ENCODE measurements around the gene CPA3. TPM values are rescaled to one million over a fixed set of nuclear protein-coding genes. Genes with fewer than 3 reads are reported as not detected.
A peak's percentile ranks its signal among the peaks of the same experiment; 100 is the strongest.

CPA3 gene
- polyA plus RNA-seq, 3 donors: 0.40 to 0.46 (median 0.42) TPM

DNA sequence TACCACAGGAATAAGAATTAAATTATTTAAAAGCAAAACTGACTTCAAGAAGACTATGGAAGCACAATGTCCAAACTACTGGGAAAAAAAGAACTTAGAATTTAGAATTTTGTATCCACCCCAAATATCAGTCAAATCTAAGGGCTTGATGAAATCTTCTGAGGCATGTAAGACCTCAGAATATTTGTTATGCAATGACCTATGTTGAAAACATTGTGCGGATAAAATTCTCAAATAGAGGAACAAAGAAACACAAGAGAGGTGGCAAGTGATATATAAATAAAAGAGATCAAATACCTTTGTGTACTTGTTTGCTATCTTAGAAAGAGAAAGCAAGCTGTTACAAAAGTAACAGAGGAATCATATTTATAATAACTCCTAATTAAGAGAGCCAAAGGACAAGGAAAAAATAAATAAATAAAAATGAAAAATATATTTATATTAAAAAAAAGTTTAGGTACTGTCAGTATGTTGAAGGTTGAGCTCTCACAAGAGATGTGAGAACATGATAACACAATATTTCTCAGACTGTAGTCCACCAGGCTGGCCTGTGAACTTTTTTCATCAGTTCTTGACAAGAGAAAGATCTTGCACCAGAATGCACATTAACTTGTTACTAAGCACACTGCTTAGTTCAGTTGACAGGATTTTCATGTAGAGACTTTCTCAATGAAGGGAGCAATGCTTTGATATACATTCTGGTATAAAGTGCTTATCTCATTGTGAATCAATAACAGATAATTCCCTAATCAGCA, 50.0 kb downstream of the CPA3 start:
- DNase-seq: no peak

DNA sequence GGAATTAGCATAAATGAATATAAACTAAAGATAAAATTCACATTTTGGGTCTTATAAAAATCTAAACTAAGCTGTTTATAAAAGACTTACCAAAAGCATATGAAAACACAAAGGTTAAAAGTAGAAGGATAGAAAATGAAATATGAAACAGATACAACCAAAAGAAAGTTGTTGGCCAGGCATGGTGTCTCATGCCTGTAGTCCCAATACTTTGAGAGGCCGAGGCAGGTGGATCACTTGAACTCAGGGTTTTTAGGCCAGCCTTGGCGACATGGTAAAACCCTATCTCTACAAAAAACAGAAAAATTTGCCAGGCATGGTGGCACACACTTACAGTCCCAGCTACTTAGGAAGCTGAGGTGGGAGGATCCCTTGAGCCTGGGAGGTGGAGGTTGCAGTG, 51.0 kb downstream of the CPA3 start:
- DNase-seq: no peak

DNA sequence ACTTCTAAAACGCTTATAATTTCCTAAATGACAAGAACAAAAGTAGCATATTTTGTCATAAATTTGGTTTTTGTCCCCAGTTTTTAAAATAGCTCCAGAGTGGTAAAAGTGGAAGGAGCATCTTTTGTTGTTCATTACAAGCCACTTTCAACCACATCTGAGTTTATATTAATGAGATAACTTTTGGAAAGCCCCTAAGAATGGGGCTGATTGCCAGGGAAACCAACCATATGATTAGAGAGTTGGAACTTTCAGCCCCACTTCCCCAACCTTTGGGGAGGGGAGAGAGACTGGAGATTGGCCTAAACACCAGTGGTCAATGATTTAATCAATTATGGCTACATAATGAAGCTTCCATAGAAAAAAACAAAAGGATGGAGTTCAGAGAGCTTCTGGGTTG, 57.4 kb downstream of the CPA3 start:
- no peak for DNase-seq

DNA sequence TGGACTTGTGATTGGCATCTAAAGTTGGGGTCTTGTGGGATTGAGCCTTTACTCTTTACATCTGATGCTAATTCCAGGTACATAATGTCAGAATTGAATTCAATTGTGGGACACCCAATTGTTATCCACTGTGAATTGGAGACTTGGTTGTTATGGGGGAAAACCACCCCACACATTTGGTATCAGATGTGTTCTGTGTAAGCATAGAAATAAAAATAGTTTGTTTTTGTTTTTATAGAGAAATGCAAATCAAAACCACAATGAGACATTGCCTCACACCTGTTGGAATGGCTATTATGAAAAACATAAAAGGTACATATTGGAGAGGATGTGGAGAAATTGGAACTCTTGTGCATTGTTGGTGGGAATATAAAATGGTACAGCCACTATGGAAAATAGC, 58.5 kb downstream of the CPA3 start:
- DNase-seq: no peak

DNA sequence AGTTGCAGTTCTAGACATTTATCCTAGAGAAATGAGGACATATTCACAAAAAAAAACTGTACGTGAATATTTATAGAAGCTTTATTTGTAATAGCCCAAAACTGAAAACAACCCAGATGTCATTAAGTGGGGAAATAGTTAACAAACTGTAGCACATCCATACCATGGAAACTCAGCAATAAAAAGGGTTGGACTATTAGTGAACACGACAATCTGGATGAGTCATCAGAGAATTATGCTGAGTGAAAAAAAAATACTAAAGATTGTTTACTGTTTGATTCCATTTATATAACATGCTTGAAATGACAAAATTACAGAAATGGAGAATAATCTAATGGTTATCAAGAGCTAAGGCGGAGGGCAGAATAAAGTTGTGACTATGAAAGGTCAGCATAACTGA, 59.5 kb downstream of the CPA3 start:
- DNase-seq: no peak

DNA sequence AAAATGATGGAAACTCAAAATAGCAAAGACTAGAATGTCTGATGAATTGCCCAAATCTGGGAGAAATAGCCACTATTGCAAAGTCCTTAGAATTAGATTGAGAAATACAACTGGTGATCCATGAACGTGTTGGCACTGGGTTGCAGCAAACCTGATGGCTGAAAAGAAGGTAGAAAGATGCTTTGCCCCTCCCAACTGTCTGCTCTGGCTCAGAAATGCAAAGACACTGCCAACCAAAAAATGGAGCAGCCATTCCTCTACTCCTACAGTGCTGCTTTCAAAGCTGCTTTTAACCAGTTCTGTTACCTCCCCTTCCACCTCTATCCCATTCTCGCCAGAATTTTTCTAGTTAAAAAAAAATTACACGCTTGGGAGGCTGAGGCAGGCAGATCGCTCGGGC, 60.7 kb downstream of the CPA3 start:
- no peak for DNase-seq

DNA sequence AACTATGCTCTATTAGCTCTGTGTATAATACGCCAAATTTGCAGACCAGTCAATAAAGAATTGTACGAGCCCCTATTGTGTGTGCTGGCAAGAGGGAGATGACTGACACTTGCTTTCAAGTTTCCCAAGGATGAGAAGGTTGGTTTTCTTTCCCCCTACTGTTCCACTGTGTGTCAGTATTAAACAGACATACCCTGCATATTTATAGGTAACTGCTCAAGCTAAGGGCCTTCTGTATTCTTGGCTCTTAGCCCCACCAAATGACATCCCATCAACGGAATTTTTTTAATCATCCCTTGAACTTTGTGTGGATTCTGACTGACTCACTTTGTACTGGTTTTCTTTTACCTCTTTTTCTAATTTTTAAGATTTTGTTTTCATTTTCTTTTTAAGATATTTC, 65.7 kb downstream of the CPA3 start:
- no peak for DNase-seq

DNA sequence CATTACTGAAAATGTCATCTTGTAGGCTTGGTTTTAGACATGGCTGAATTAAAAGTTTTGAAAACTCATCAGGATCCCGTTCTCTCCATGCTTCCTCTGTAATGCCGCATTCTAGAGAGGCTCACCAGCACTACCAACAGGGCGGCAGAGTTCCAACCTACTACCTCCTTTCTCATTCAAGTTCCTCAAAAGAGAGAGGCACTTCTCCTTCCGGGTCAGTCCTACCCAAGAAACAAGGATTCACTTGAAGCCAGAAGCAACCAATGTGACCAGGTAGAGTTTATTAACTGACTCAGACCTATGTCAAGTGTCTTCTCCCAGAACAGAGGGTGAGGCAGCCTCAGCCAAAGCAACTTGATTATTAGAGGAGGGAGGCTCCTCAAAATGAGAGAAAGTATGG, 66.5 kb downstream of the CPA3 start:
- no peak for DNase-seq

DNA sequence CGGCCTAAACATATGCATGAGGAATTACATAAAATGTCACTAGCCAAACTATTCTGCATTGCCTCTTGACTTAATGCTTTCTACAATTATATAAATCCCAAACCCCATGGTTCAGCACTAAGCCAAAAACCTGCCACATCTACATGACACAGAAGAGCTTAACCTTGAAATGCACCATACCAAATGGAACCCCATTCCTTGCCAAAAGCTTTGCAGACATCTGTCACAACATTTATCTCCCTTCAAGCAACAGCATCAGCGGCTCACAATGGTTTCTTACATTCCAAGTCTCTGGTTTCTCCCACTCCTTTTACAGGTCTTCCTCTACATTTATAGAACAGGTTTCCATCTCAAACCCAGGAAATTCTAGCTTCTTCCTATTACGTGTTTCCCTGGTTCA, 67.9 kb downstream of the CPA3 start:
- no peak for DNase-seq

DNA sequence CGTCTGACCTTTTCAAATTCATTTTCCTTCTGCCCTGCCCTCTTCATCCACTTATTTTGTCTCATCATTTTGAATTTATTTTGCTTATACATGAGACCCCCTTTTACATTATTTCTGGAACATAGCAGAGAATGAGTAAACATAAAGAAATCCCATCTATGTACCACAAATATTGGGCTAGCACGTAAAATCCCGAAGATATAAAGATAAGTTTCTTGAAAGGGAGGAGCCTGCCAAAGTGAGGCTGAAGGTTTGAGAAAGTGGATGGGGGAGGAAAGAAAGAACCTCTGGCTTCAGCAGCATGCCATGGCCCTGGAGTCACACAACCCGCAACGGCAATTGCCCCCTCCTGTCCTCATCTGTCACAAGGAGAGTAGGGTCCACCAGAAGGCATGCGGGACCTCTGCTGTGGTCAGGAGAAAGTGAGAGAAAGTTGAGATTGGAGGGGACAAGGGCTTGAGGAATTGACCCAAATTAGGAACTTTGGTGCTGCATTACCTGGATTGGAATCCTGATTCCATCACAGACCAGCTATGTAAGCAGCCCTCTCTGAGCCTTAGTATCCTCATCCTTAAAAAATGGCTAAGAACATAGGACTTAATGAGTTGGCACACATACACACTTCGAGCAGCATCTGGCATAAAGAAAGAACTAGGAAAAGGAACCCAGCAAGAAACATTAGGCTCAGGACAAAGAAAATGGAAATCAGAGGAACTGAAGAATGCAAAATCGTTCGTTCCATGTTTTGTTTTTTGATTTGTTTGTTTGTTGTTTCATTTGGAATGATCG, 72.6 kb downstream of the CPA3 start:
- DNase-seq: no peak

DNA sequence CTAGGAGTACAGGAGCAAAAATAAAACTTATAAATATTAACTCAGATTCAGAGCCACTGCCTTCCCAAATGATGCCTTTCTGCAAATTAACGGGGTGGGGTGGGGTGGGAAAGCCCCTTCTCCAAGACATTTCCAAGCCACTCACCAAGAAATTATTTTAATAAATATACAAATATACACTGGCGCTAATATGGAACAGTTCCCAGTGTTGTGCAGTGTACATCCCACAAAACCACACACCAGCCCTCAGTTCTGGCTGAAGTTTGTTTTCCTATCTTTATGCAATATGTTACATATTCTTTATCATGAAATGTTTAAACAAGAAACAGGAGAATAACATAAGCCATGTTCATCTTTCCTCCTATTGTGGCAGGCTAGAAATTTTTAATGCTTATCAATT, 73.2 kb downstream of the CPA3 start:
- no peak for DNase-seq

DNA sequence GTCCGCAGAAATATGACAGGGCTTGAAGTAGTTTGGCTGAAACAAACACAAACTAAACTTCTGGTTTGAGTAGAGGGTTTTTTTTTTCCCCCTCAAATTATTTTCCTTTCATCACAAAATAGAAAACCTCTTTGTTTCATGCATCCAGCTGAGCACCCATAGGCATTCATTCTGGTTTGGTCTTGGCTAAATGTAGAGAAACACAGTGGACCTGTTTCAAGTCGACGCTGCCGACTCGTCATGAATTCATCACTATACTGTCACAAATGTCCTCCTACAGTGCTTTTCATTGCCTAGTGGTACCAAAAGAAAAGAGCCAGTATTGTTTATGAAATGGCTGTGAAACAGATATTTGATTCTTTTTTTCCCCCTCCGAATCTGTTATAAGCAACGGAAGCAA, 73.8 kb downstream of the CPA3 start:
- DNase-seq: no peak

DNA sequence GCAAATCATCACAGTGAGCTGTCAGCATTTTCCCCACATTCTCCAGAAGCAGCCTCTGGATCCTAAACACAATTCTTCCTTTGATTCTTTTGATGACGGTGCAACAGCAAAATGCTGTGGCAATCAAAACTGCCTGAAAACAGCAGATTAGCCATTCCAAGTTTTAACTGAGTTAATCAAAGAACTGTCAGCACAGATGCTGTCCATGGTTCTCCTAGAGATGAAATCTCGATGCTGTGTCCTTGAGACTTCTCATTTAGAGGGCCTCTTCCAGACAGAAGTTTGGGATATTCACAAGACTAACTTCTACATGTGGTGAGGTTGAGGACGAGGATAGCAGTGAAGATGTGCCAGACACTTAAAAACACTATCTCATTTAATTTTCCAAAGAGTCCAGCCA, 75.9 kb downstream of the CPA3 start:
- DNase-seq: no peak

DNA sequence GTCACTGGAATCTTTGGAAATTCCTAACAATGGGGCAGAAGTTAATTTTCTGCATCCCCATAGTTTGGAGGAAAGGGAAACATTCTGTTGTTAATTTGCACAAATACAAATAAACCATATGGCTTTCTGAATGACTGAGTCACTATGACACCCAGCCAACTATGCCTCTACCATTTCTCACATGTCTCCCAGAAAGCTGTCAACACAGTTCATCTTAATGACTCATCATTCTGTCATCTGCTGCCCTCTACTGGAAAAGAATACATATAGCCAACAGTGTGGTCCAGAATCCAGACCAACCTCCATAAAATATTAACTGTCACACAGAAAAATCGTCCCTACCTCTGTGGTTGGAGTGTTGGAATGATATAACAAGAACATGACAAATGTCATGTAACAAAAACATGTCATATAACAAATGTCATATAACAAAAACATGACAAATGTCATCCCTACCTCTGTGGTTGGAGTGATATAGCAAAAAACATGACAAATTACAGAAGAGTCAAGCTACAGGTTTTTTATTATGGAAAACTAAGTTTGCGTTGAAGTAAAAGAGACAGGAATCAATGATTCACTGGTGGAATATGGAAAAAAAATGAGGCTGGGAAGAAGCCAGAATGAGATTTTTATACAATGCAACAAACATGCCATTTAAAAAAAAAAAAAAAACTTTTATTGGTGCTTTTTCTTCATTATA, 78.6 kb downstream of the CPA3 start:
- peak; percentile 56 for DNase-seq

DNA sequence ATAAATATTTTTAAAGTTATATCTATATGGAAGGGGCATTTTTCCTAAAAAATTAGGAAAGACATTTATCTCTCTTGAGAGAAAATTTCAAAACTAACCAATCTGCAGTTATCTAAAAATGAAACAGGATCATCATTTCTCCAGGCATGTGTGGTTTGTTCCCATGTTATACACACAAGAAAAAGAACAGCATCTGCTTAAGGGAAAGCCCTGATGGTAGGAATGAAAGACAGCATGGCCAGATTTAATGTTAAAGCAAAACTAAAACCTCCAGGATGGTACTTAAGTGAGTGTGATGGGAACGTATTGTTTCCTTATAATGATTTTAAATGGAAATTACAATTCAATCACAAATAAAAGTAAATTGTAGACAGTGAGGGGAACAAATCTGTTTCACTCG, 80.0 kb downstream of the CPA3 start:
- DNase-seq: no peak

Other genes starting within 250 kb of the CPA3 start
- gene AGTR1, start 167.4 kb upstream of the CPA3 start, polyA plus RNA-seq (ENCODE audit: insufficient read length in 3 of 3): 10 to 100 TPM; 14.1 to 24.3 (median 17.7) TPM
- gene CPB1, start 37.5 kb upstream of the CPA3 start, polyA plus RNA-seq (ENCODE audit: insufficient read length in 3 of 3): under 1 TPM; 0.58 to 0.95 (median 0.73) TPM
- gene GYG1, start 126.2 kb downstream of the CPA3 start, polyA plus RNA-seq (ENCODE audit: insufficient read length in 3 of 3): 10 to 100 TPM; 24.2 to 27.0 (median 26.5) TPM
- 10 to 100 TPM; 35.8 to 50.4 (median 42.8) TPM for gene HLTF, start 221.2 kb downstream of the CPA3 start, polyA plus RNA-seq (ENCODE audit: insufficient read length in 3 of 3)

Data from renal pelvis (tissue), 4 donors.